H1 (cell line): ENCODE measurements around the gene CDHR5. TPM values are rescaled to one million over a fixed set of nuclear protein-coding genes. Genes with fewer than 3 reads are reported as not detected.

ENCODE experiments used
- CTCF ChIA-PET: fragments of 300-600 bp; sonication (Branson Sonifier 250); formaldehyde crosslinking; loops from one replicate; lab custom pipeline; 2021; ENCODE audit not compliant: partially characterized antibody; lab: Charles Lee
- POLR2A ChIA-PET: fragments of 300-600 bp; sonication (Branson Sonifier 250); formaldehyde crosslinking; loops from one replicate; lab custom pipeline; 2021; ENCODE audit warnings: inconsistent platforms; ENCODE audit not compliant: partially characterized antibody; lab: Charles Lee
- DNase-seq, 2 experiments: peaks; one replicate each; pipeline versions ENCODE4 v3.0.0 to v3.0.0-alpha.2; 2010 to 2022; ENCODE audit warnings: low spot score in 2 of 2, low read depth in 1 of 2, mixed read lengths in 1 of 2
- FAIRE-seq: peaks from 2 replicates; lab custom pipeline; 2011; peaks lifted over from hg19 to GRCh38; lab: Jason Lieb, UNC
- H2AFZ ChIP-seq: 2 replicates; pipeline ENCODE4 v1.8.1; 2012; ENCODE audit warnings: low read length, inconsistent platforms
- H2AK5ac ChIP-seq: 2 replicates; pipeline ENCODE4 v1.6.1; 2013; ENCODE audit warnings: low read depth, low read length
- H2BK120ac ChIP-seq: replicated peaks from 2 replicates; pipeline ENCODE3; 2013; ENCODE audit warnings: low read depth, low read length, inconsistent platforms
- H2BK12ac ChIP-seq: 2 replicates; pipeline ENCODE4 v1.6.1; 2013; ENCODE audit warnings: low read depth, low read length
- H2BK15ac ChIP-seq: 2 replicates; pipeline ENCODE4 v1.6.1; 2013; ENCODE audit warnings: low read length
- H2BK20ac ChIP-seq: 2 replicates; pipeline ENCODE4 v1.6.1; 2013; ENCODE audit warnings: low read length
- H2BK5ac ChIP-seq: 2 replicates; pipeline ENCODE4 v1.6.1; 2013; ENCODE audit warnings: low read depth, low read length
- H3K14ac ChIP-seq: 2 replicates; pipeline ENCODE4 v1.6.1; 2013; ENCODE audit warnings: inconsistent platforms; ENCODE audit not compliant: insufficient read length
- H3K18ac ChIP-seq: 2 replicates; pipeline ENCODE4 v1.6.1; 2013; ENCODE audit warnings: low read length; ENCODE audit errors: extremely low read depth
- H3K23ac ChIP-seq: 2 replicates; pipeline ENCODE4 v1.6.1; 2013; ENCODE audit warnings: inconsistent platforms; ENCODE audit not compliant: insufficient read length
- H3K23me2 ChIP-seq: 2 replicates; pipeline ENCODE4 v1.6.1; 2013; ENCODE audit warnings: low read depth, low read length
- H3K27ac ChIP-seq: 2 replicates; pipeline ENCODE4 v1.6.1; 2011; ENCODE audit warnings: low read depth, low read length, inconsistent platforms
- H3K27me3 ChIP-seq, 4 experiments: replicated peaks in 1 of 4; 1 replicate in 1 of 4; 2 replicates in 3 of 4; pipeline versions ENCODE4 v1.6.1 to v1.8.1; 2011 to 2013; ENCODE audit warnings: low read length in 3 of 4, mild to moderate bottlenecking in 3 of 4, inconsistent platforms in 2 of 4, mixed read lengths in 2 of 4, moderate library complexity in 1 of 4; ENCODE audit not compliant: control insufficient read depth in 3 of 4, insufficient read depth in 3 of 4; ENCODE audit errors: extremely low read depth in 1 of 4
- H3K36me3 ChIP-seq, 4 experiments: 2 replicates each; pipeline versions ENCODE4 v1.6.1 to v1.8.1; 2011 to 2013; ENCODE audit warnings: mild to moderate bottlenecking in 4 of 4, low read length in 3 of 4, moderate library complexity in 2 of 4, control low read depth in 1 of 4, inconsistent platforms in 1 of 4; ENCODE audit not compliant: insufficient read depth in 4 of 4, control insufficient read depth in 2 of 4
- H3K4ac ChIP-seq: replicated peaks from 2 replicates; pipeline ENCODE3; 2013; ENCODE audit warnings: low read length, low read depth, mixed read lengths, inconsistent platforms; ENCODE audit not compliant: insufficient read length
- H3K4me1 ChIP-seq, 4 experiments: replicated peaks in 1 of 4; 1 replicate in 1 of 4; 2 replicates in 3 of 4; pipeline versions ENCODE4 v1.6.1 to v1.8.1; 2011 to 2013; ENCODE audit warnings: low read length in 3 of 4, inconsistent platforms in 2 of 4, mixed read lengths in 1 of 4; ENCODE audit not compliant: insufficient read depth in 4 of 4, control insufficient read depth in 3 of 4
- H3K4me2 ChIP-seq, 2 experiments: 2 replicates each; pipeline versions ENCODE4 v1.6.1 to v1.8.1; 2011 to 2013; ENCODE audit warnings: low read depth in 2 of 2, low read length in 2 of 2, control low read depth in 1 of 2, inconsistent platforms in 1 of 2, mild to moderate bottlenecking in 1 of 2; ENCODE audit not compliant: insufficient read depth in 1 of 2
- H3K4me3 ChIP-seq, 4 experiments: fragments of 200-600, 300-600 bp in 1 of 4; sonication (generic), shearing (Covaris generic), sonication (Bioruptor Twin) in 1 of 4; 2 replicates each; pipeline versions ENCODE4 v1.5.1 to v1.8.1; 2011 to 2016; ENCODE audit warnings: low read length in 4 of 4, low read depth in 3 of 4, control low read depth in 2 of 4, inconsistent platforms in 2 of 4, mild to moderate bottlenecking in 2 of 4, mixed read lengths in 1 of 4, moderate library complexity in 1 of 4; ENCODE audit not compliant: insufficient read depth in 2 of 4; ENCODE audit errors: extremely low read depth in 1 of 4
- H3K56ac ChIP-seq: replicated peaks from 2 replicates; pipeline ENCODE3; 2013; ENCODE audit warnings: low read depth, mild to moderate bottlenecking, mixed read lengths, low read length, inconsistent platforms; ENCODE audit not compliant: insufficient read length
- H3K79me1 ChIP-seq: 2 replicates; pipeline ENCODE4 v1.6.1; 2013; ENCODE audit warnings: low read depth, low read length, control low read depth
- H3K79me2 ChIP-seq, 2 experiments: 2 replicates each; pipeline versions ENCODE4 v1.6.1 to v1.8.1; 2012 to 2013; ENCODE audit warnings: low read length in 2 of 2, mild to moderate bottlenecking in 2 of 2, inconsistent platforms in 1 of 2; ENCODE audit not compliant: insufficient read depth in 2 of 2, control insufficient read depth in 1 of 2
- H3K9ac ChIP-seq, 4 experiments: replicated peaks in 1 of 4; 1 replicate in 1 of 4; 2 replicates in 3 of 4; pipeline versions ENCODE4 v1.6.1 to v1.8.1; 2011 to 2013; ENCODE audit warnings: low read depth in 3 of 4, low read length in 3 of 4, control low read depth in 2 of 4, mild to moderate bottlenecking in 2 of 4, moderate library complexity in 2 of 4, inconsistent platforms in 1 of 4; ENCODE audit errors: extremely low read depth in 1 of 4
- H3K9me3 ChIP-seq, 2 experiments: 2 replicates each; pipeline versions ENCODE4 v1.6.1 to v1.8.1; 2012 to 2013; ENCODE audit warnings: mild to moderate bottlenecking in 2 of 2, moderate library complexity in 2 of 2, control low read depth in 1 of 2, inconsistent platforms in 1 of 2, low read depth in 1 of 2, low read length in 1 of 2, mixed read lengths in 1 of 2; ENCODE audit not compliant: insufficient read depth in 2 of 2
- H4K20me1 ChIP-seq, 2 experiments: replicated peaks in 1 of 2; 2 replicates each; pipeline versions ENCODE3 to v1.8.1; 2011 to 2013; ENCODE audit warnings: inconsistent platforms in 2 of 2, low read length in 2 of 2, mild to moderate bottlenecking in 1 of 2; ENCODE audit not compliant: insufficient read depth in 2 of 2, control insufficient read depth in 1 of 2
- H4K5ac ChIP-seq: 2 replicates; pipeline ENCODE4 v1.6.1; 2013; ENCODE audit warnings: low read length, low read depth, mixed read lengths, inconsistent platforms; ENCODE audit not compliant: insufficient read length
- H4K8ac ChIP-seq: 2 replicates; pipeline ENCODE4 v1.8.0; 2013; ENCODE audit warnings: mild to moderate bottlenecking, moderate library complexity, low read length, inconsistent platforms; ENCODE audit not compliant: insufficient read depth; ENCODE audit errors: extremely low read depth
- H4K91ac ChIP-seq: replicated peaks from 2 replicates; pipeline ENCODE3; 2013; ENCODE audit warnings: low read length, mixed read lengths, inconsistent platforms; ENCODE audit not compliant: insufficient read length
- ASH2L ChIP-seq: fragments of 200-600, 300-600 bp; sonication (generic); IDR thresholded peaks from one replicate; pipeline ENCODE4 v1.7.1; 2017; ENCODE audit warnings: low read length
- BACH1 ChIP-seq: IDR thresholded peaks from 2 replicates; pipeline ENCODE4 v1.6.1; 2012; ENCODE audit warnings: low read length, improper control_type of control experiment
- CBX5 ChIP-seq: fragments of 300-800, 300-1000 bp; sonication (generic); IDR thresholded peaks from 2 replicates; pipeline ENCODE4 v1.7.1; 2016; ENCODE audit warnings: antibody characterized with exemption, low read length, low read depth
- CREB1 ChIP-seq: IDR thresholded peaks from 2 replicates; pipeline ENCODE4 v1.6.1; 2012; ENCODE audit warnings: inconsistent platforms
- HDAC6 ChIP-seq: IDR thresholded peaks from one replicate; pipeline ENCODE4 v1.7.1; 2012; ENCODE audit warnings: low read depth, mild to moderate bottlenecking, inconsistent platforms, low read length, moderate library complexity
- MAFK ChIP-seq: IDR thresholded peaks from 2 replicates; pipeline ENCODE4 v1.6.1; 2012; ENCODE audit warnings: low read depth, mild to moderate bottlenecking, improper control_type of control experiment, low read length
- POLR2A ChIP-seq, 2 experiments: IDR thresholded peaks; 1 replicate in 1 of 2; 2 replicates in 1 of 2; pipeline ENCODE4 v1.6.1; 2011; ENCODE audit warnings: low read depth in 2 of 2, low read length in 2 of 2, mild to moderate bottlenecking in 2 of 2; ENCODE audit errors: control extremely low read depth in 1 of 2
- POLR2AphosphoS5 ChIP-seq: IDR thresholded peaks from 2 replicates; pipeline ENCODE4 v1.6.1; 2011; ENCODE audit warnings: low read depth, low read length
- RBBP5 ChIP-seq: IDR thresholded peaks from 2 replicates; pipeline ENCODE4 v1.7.1; 2012; ENCODE audit warnings: low read depth, mild to moderate bottlenecking, inconsistent platforms, low read length, moderate library complexity, borderline replicate concordance
- SRF ChIP-seq: IDR thresholded peaks from 2 replicates; pipeline ENCODE4 v1.6.1; 2011; ENCODE audit warnings: mild to moderate bottlenecking, low read depth, low read length, moderate library complexity
- TAF7 ChIP-seq: optimal IDR thresholded peaks from 2 replicates; pipeline ENCODE3; 2011; ENCODE audit warnings: low read depth, mild to moderate bottlenecking, inconsistent platforms, low read length, moderate library complexity, borderline replicate concordance
- TEAD4 ChIP-seq: IDR thresholded peaks from 2 replicates; pipeline ENCODE4 v1.6.1; 2012; ENCODE audit warnings: low read depth, low read length, inconsistent platforms, mixed read lengths
- USF2 ChIP-seq: IDR thresholded peaks from 2 replicates; pipeline ENCODE4 v1.6.1; 2011; ENCODE audit warnings: low read length, improper control_type of control experiment
- WGBS, 2 experiments: shearing (Covaris generic) in 1 of 2; methylation state at CpG; one replicate each; pipeline versions ENCODE4 v1.1.6 to v1.1.7; 2013 to 2015; ENCODE audit warnings: low lambda C conversion rate in 2 of 2, mixed read lengths in 2 of 2, inconsistent platforms in 1 of 2, low coverage in 1 of 2, missing lambda C conversion rate in 1 of 2; ENCODE audit not compliant: insufficient replicate concordance in 2 of 2, insufficient coverage in 1 of 2, insufficient read length in 1 of 2; ENCODE audit errors: extremely low coverage in 1 of 2, missing lambda C conversion rate in 1 of 2; 5-methylcytosine and 5-hydroxymethylcytosine counted together
- polyA plus RNA-seq, 7 experiments: library from polyadenylated mRNA; depleted of rRNA in 3 of 7; stranded (reverse) in 5 of 7; unstranded in 2 of 7; fragments of >200 nt in 5 of 7; fragments of 200-250 nt in 2 of 7; gene quantifications; 1 replicate in 5 of 7; 2 replicates in 1 of 7; 4 replicates in 1 of 7; pipeline versions ENCODE4 v1.2.1 to v1.2.3, GENCODE V29; 2011 to 2013; ENCODE audit warnings: missing spikeins in 2 of 7, mixed read lengths in 2 of 7
- total RNA-seq: library from RNA; stranded (reverse); fragmentation: NEBNext Ultra II Directional; extraction: Animal tissue kit (Norgen Biotek cat#: 25700); gene quantifications from 2 replicates; pipeline ENCODE4 v1.2.1, GENCODE V29; 2021

CDHR5 gene
- total and polyA plus RNA-seq, 2 of the 8 experiments (the other 6 are each of a cell fraction or from before 2014, with no cell fraction given), result not detected

GRCh38 chr11:617912-618682 lies 6.7 kb downstream of the CDHR5 start:
- H3K79me2 ChIP-seq, result no peaks in the 10 kb centered on the region
- H3K27ac ChIP-seq, result no peak overlapping the region
- H2BK20ac ChIP-seq, result no peak overlapping the region
- no peak overlapping the region for H3K9ac ChIP-seq
- no peak overlapping the region for H2BK12ac ChIP-seq
- DNase-seq, result peak in 1 of 2 experiments; percentile 45
- peaks cover 0 to 3% (median 1%) of the 10 kb centered on the region in 4 experiments; a peak in 3 of 8 replicates for H3K36me3 ChIP-seq
- no peaks in the 10 kb centered on the region for H3K9me3 ChIP-seq
- H3K18ac ChIP-seq, result no peak overlapping the region
- no peak overlapping the region for H4K91ac ChIP-seq
- no peak overlapping the region for H3K4me3 ChIP-seq
- ChIA-PET POLR2A (interaction anchor here (1.3 kb wide), 1 partner anchor 40 kb away, joined by 3 read pairs; no protein-coding TSS in a partner anchor), CTCF (no interaction called here)
- H2AFZ ChIP-seq, result no peak overlapping the region
- no peak overlapping the region for H3K4me2 ChIP-seq
- WGBS, 2 experiments, result 94% methylated on average over 20 of the region's 25 CpGs; no CpG with 5 or more reads in 1 of the 2 experiments
- peaks cover 8 to 19% of the 10 kb centered on the region in 2 experiments for H4K20me1 ChIP-seq
- peaks cover 0 to 12% (median 3%) of the 10 kb centered on the region in 4 experiments; a peak in 5 of 7 replicates for H3K4me1 ChIP-seq
- no peak overlapping the region for H2BK5ac ChIP-seq
- no peak overlapping the region for H4K5ac ChIP-seq
- H3K27me3 ChIP-seq, result no peaks in the 10 kb centered on the region
- H3K79me1 ChIP-seq, result peaks cover 3% of the 10 kb centered on the region
- no peak overlapping the region for H4K8ac ChIP-seq
- H3K56ac ChIP-seq, result no peak overlapping the region
- no peak overlapping the region for H3K4ac ChIP-seq
- FAIRE-seq, result no peak
- H3K23me2 ChIP-seq, result peaks cover 3% of the 10 kb centered on the region; the same call in 1 of the 2 replicates
- H2BK15ac ChIP-seq, result no peak overlapping the region
- no peak overlapping the region for H2AK5ac ChIP-seq
- H3K23ac ChIP-seq, result no peak overlapping the region
- H3K14ac ChIP-seq, result no peak overlapping the region
- no peak overlapping the region for H2BK120ac ChIP-seq
- TF ChIP-seq CREB1, result no peak
- TF ChIP-seq SRF, result no peak
- TF ChIP-seq HDAC6, result no peak
- TF ChIP-seq TEAD4, result no peak
- TF ChIP-seq USF2, result no peak
- TF ChIP-seq POLR2AphosphoS5, result no peak; the same call in 1 of the 2 replicates
- no peak for TF ChIP-seq CBX5
- no peak for TF ChIP-seq RBBP5
- no peak for TF ChIP-seq MAFK
- TF ChIP-seq BACH1, result no peak
- no peak for TF ChIP-seq ASH2L
- TF ChIP-seq POLR2A (IDR thresholded peaks at IDR 0.05; ENCODE audit: control extremely low read depth in 1 of 2, low read depth in 2 of 2, low read length in 2 of 2), result no peak
- TF ChIP-seq TAF7, result no peak
